Activated CD4-positive, CD25-positive, alpha-beta regulatory T cell treated with anti-CD3 and anti-CD28 coated beads, Interleukin-2, amount 50 U/mL, for 24 hours (primary cell): ENCODE results near the gene SLC9A5.

Experiments
- ATAC-seq, 2 donors: fragments of 150-1000 bp; cut with Tn5 transposase; one replicate each; pipeline ENCODE4 v1.10.0; 2021; ENCODE audit warnings: mild to moderate bottlenecking in 1 of 2, moderate library complexity in 1 of 2

The SLC9A5 gene

GRCh38 chr16:67241008-67241900, 7.5 kb upstream of the SLC9A5 start:
- no peak for ATAC-seq

GRCh38 chr16:67242138-67242730, 6.5 kb upstream of the SLC9A5 start:
- ATAC-seq: no peak

GRCh38 chr16:67243481-67243880, 5.3 kb upstream of the SLC9A5 start:
- ATAC-seq: no peak

GRCh38 chr16:67244387-67245185, 4.2 kb upstream of the SLC9A5 start:
- ATAC-seq: peak; percentile 76 to 77

- no peak for ATAC-seq
These were observed 3.6 kb upstream of the SLC9A5 start for GRCh38 chr16:67245186-67245585.

- ATAC-seq: no peak
These were observed 3.1 kb upstream of the SLC9A5 start for GRCh38 chr16:67245674-67246080.

GRCh38 chr16:67246081-67246755, 2.6 kb upstream of the SLC9A5 start:
- ATAC-seq: no peak

- no peak for ATAC-seq
These were observed 2.0 kb upstream of the SLC9A5 start for GRCh38 chr16:67246756-67247191.

GRCh38 chr16:67247192-67248072, 1.3 kb upstream of the SLC9A5 start, which contains the start of gene FHOD1:
FHOD1 (minus strand) TSS chr16:67247481; CDS start chr16:67247410, 71 bp downstream.
- peak; percentile 76 to 77 for ATAC-seq

- no peak for ATAC-seq
These were observed 742 bp upstream of the SLC9A5 start for GRCh38 chr16:67248073-67248400.

- ATAC-seq: no peak
These were observed 632 bp downstream of the SLC9A5 start for GRCh38 chr16:67249178-67250044.

GRCh38 chr16:67250045-67250327, 1.2 kb downstream of the SLC9A5 start:
- ATAC-seq: no peak

GRCh38 chr16:67252609-67253497, 4.1 kb downstream of the SLC9A5 start:
- ATAC-seq: no peak

GRCh38 chr16:67254801-67255552, 6.2 kb downstream of the SLC9A5 start:
- ATAC-seq: no peak

- ATAC-seq: no peak
These were observed 6.9 kb downstream of the SLC9A5 start for GRCh38 chr16:67255553-67256221.

GRCh38 chr16:67256701-67257230, 8.0 kb downstream of the SLC9A5 start:
- no peak for ATAC-seq

- ATAC-seq: no peak
These were observed 8.8 kb downstream of the SLC9A5 start for GRCh38 chr16:67257486-67258160.
